Subcutaneous abdominal adipose tissue (tissue), 5 donors: ENCODE results near the gene FAM25G.

Experiments
- H3K27ac ChIP-seq: one replicate; pipeline ENCODE4 v1.7.0; 2013; ENCODE audit warnings: low read depth, mild to moderate bottlenecking, inconsistent platforms, low read length, moderate library complexity
- H3K27me3 ChIP-seq, 5 donors: one replicate each; pipeline ENCODE4 v1.7.0; 2013; ENCODE audit warnings: low read length in 5 of 5, inconsistent platforms in 1 of 5; ENCODE audit not compliant: control insufficient read depth in 5 of 5, insufficient read depth in 4 of 5
- H3K36me3 ChIP-seq, 5 donors: one replicate each; pipeline ENCODE4 v1.7.0; 2013; ENCODE audit warnings: low read length in 5 of 5; ENCODE audit not compliant: control insufficient read depth in 5 of 5, insufficient read depth in 5 of 5
- H3K4me1 ChIP-seq, 5 donors: one replicate each; pipeline ENCODE4 v1.7.0; 2013; ENCODE audit warnings: low read length in 5 of 5, mild to moderate bottlenecking in 3 of 5, moderate library complexity in 1 of 5; ENCODE audit not compliant: control insufficient read depth in 5 of 5, insufficient read depth in 5 of 5
- H3K4me3 ChIP-seq, 5 donors: one replicate each; pipeline ENCODE4 v1.7.0; 2013; ENCODE audit warnings: low read length in 5 of 5, low read depth in 1 of 5
- H3K9ac ChIP-seq, 5 donors: one replicate each; pipeline ENCODE4 v1.7.0; 2013; ENCODE audit warnings: low read length in 5 of 5, mild to moderate bottlenecking in 4 of 5, moderate library complexity in 3 of 5
- H3K9me3 ChIP-seq, 5 donors: one replicate each; pipeline ENCODE4 v1.7.0; 2013; ENCODE audit warnings: low read length in 5 of 5; ENCODE audit not compliant: control insufficient read depth in 5 of 5
- donor health status: healthy.
- donor health status: healthy.
- donor health status: healthy.
- donor health status: healthy.
- donor health status: healthy.

The FAM25G gene

GRCh38 chr10:47449102-47449978, 42.2 kb downstream of the FAM25G start:
- peaks cover 6 to 22% (median 15%) of the 10 kb centered on the region in 5 donors for H3K9me3 ChIP-seq
- no peak overlapping the region for H3K27ac ChIP-seq
- no peak overlapping the region for H3K9ac ChIP-seq
- no peak overlapping the region for H3K4me3 ChIP-seq
- no peaks in the 10 kb centered on the region for H3K36me3 ChIP-seq
- peaks cover 0 to 5% (median 0%) of the 10 kb centered on the region in 5 donors for H3K4me1 ChIP-seq
- H3K27me3 ChIP-seq: peaks cover 0 to 5% (median 2%) of the 10 kb centered on the region in 5 donors

DNA sequence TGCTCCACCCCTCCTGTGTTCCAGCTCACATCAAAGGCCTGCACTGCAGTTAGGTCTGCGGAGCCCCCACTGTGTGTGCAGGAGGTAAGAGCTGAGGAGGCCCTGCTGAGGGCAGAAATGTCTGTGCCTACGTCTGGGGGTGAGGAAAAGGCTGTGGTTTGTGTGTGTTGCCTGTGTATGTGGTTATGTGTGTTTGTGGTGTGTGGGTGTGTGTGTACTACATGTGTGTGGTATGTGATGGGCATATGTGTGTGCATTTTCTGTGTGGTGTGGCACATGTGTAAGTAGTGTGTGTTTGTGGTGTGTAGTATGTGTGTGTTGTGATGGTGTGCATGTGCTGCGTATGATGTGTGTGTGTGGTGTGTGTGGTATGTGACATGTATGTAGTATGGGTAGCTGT, 43.8 kb downstream of the FAM25G start:
- Histone ChIP-seq H3K27me3 (peaks cover 0 to 5% (median 0%) of the 10 kb centered on the region in 5 donors), H3K4me1 (no peaks in the 10 kb centered on the region), H3K4me3 (no peak overlapping the region), H3K36me3 (no peaks in the 10 kb centered on the region), H3K9me3 (peaks cover 6 to 27% (median 17%) of the 10 kb centered on the region in 5 donors), H3K27ac (no peak overlapping the region), H3K9ac (no peak overlapping the region)

DNA sequence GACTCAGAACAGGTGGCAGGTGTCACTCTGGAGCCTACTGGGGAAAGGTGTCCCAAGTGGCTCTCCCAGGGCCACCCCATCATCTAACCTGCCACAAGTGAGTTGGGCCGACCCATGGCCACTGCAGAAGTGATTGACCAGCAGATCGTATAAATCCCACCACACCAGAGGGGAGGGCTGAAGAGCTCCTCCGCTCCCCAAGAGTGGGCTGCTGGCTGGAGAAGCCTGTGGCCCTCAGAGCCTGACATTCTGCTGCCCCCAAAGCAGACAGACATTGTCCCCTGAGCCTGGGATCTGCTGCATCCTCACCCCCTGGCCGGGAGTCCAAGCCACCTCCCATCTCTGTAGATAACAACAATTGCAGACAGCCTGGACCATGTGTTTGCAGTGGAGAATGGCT, 44.3 kb downstream of the FAM25G start:
- H3K9me3 ChIP-seq: peaks cover 6 to 27% (median 17%) of the 10 kb centered on the region in 5 donors
- no peak overlapping the region for H3K4me3 ChIP-seq
- peaks cover 0 to 5% (median 2%) of the 10 kb centered on the region in 5 donors for H3K27me3 ChIP-seq
- H3K9ac ChIP-seq: no peak overlapping the region
- H3K36me3 ChIP-seq: no peaks in the 10 kb centered on the region
- H3K4me1 ChIP-seq: no peaks in the 10 kb centered on the region
- H3K27ac ChIP-seq: no peak overlapping the region

DNA sequence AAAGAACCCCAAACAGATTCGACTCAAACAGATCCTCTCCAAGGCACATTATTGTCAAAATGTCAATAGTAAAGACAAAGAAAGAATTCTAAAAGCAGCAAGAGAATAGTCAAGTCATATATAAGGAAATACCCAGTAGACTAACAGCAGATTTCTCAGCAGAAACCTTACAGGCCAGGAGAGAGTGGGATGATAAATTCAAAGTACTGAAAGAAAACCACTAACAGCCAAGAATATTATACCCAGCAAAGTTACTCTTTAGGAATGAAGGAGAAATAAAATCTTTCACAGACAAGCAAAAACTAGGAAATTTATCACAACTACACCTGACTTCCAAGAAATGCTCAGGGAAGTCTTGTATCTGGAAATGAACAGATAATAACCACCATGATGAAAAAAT, 45.8 kb downstream of the FAM25G start:
- Histone ChIP-seq H3K4me3 (no peak overlapping the region), H3K27me3 (peaks cover 0 to 8% (median 0%) of the 10 kb centered on the region in 5 donors), H3K9me3 (peaks cover 6 to 27% (median 17%) of the 10 kb centered on the region in 5 donors), H3K27ac (no peak overlapping the region), H3K4me1 (no peaks in the 10 kb centered on the region), H3K36me3 (no peaks in the 10 kb centered on the region), H3K9ac (no peak overlapping the region)

DNA sequence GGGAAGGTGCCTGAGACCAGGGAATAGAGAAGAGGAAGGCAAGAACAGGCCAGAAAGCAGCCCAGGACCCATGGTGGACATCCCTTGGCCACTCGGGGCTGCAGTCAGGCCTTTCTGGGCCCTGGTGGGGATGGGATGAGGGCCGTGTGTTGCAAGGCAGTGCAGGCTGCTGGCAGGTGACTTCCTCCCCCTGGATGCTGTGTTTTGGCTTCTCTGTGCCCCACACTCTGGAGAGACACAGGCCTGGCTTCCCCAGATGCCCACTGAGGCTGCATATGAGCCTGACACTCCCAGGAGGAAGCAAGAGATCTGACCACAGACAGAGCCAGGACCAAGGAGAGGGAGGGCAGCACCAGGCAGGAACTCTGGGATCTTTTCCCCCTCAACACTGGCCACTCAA, 47.5 kb downstream of the FAM25G start:
- H3K27me3 ChIP-seq: peaks cover 0 to 8% (median 0%) of the 10 kb centered on the region in 5 donors
- no peak overlapping the region for H3K9ac ChIP-seq
- no peaks in the 10 kb centered on the region for H3K36me3 ChIP-seq
- H3K9me3 ChIP-seq: peaks cover 6 to 27% (median 17%) of the 10 kb centered on the region in 5 donors
- H3K4me3 ChIP-seq: no peak overlapping the region
- no peak overlapping the region for H3K27ac ChIP-seq
- no peaks in the 10 kb centered on the region for H3K4me1 ChIP-seq

- H3K4me1 ChIP-seq: peaks cover 0 to 4% (median 0%) of the 10 kb centered on the region in 5 donors
These were observed 48.4 kb downstream of the FAM25G start for GRCh38 chr10:47443145-47443544.

DNA sequence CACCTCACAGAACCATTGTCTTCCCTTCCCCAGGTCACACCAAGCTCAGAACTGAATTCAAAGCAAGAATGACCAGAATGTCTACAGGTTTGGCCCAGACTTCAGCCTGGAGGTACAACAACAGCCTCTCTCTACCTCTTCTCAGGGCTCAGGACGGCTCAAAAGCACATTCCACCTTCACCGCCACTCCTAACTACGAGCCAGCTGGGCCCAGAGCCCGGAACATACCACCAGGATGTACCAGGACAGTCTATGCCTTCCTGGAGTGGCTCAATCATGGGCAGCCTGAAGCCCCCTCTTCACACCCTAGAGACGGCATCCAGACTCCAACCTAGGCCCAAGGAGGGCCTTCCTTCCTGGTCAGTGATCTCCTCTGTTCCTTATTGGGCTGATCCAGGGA, 49.1 kb downstream of the FAM25G start:
- Histone ChIP-seq H3K4me1 (peaks cover 0 to 4% (median 0%) of the 10 kb centered on the region in 5 donors), H3K9ac (no peak overlapping the region), H3K4me3 (no peak overlapping the region), H3K9me3 (peaks cover 6 to 27% (median 22%) of the 10 kb centered on the region in 5 donors), H3K27ac (no peak overlapping the region), H3K27me3 (peaks cover 0 to 8% (median 0%) of the 10 kb centered on the region in 5 donors), H3K36me3 (no peaks in the 10 kb centered on the region)

More at GRCh38 chr10:47443145-47443544, 48.4 kb downstream of the FAM25G start:
- Histone ChIP-seq H3K9me3 (peaks cover 6 to 27% (median 22%) of the 10 kb centered on the region in 5 donors), H3K27ac (no peak overlapping the region), H3K36me3 (no peaks in the 10 kb centered on the region), H3K4me3 (no peak overlapping the region), H3K27me3 (peaks cover 0 to 8% (median 0%) of the 10 kb centered on the region in 5 donors), H3K9ac (no peak overlapping the region)

GRCh38 chr10:47441938-47442337, 49.6 kb downstream of the FAM25G start:
- no peak overlapping the region for H3K4me3 ChIP-seq
- H3K27me3 ChIP-seq: peaks cover 0 to 8% (median 0%) of the 10 kb centered on the region in 5 donors
- H3K9ac ChIP-seq: no peak overlapping the region
- peaks cover 6 to 27% (median 22%) of the 10 kb centered on the region in 5 donors for H3K9me3 ChIP-seq
- H3K36me3 ChIP-seq: no peaks in the 10 kb centered on the region
- no peak overlapping the region for H3K27ac ChIP-seq
- peaks cover 0 to 4% (median 0%) of the 10 kb centered on the region in 5 donors for H3K4me1 ChIP-seq

GRCh38 chr10:47440207-47440606, 51.3 kb downstream of the FAM25G start:
- peaks cover 2 to 14% (median 11%) of the 10 kb centered on the region in 5 donors for H3K9me3 ChIP-seq
- no peak overlapping the region for H3K4me3 ChIP-seq
- H3K36me3 ChIP-seq: no peaks in the 10 kb centered on the region
- H3K9ac ChIP-seq: no peak overlapping the region
- H3K4me1 ChIP-seq: peaks cover 0 to 4% (median 0%) of the 10 kb centered on the region in 5 donors
- no peak overlapping the region for H3K27ac ChIP-seq
- H3K27me3 ChIP-seq: peaks cover 0 to 8% (median 0%) of the 10 kb centered on the region in 5 donors

- H3K4me3 ChIP-seq: no peak overlapping the region
- H3K9ac ChIP-seq: no peak overlapping the region
- H3K27ac ChIP-seq: no peak overlapping the region
- H3K27me3 ChIP-seq: peaks cover 0 to 8% (median 0%) of the 10 kb centered on the region in 5 donors
- peaks cover 0 to 4% (median 0%) of the 10 kb centered on the region in 5 donors for H3K4me1 ChIP-seq
- no peaks in the 10 kb centered on the region for H3K36me3 ChIP-seq
- peaks cover 0 to 9% (median 2%) of the 10 kb centered on the region in 5 donors for H3K9me3 ChIP-seq
These were observed 52.5 kb downstream of the FAM25G start for GRCh38 chr10:47438857-47439474.
